Activated CD4-positive, alpha-beta T cell treated with anti-CD3 and anti-CD28 coated beads for 4 hours (primary cell): Measurements from ENCODE around the gene PHF11.

Experiments
- DNase-seq, 2 donors: peaks; one replicate each; pipeline ENCODE4 v3.0.0-alpha.2; 2020

PHF11 gene

GRCh38 chr13:49495783-49496762 lies at the start of gene PHF11:
TSS of gene PHF11 (plus strand) at chr13:49495953. CDS start at chr13:49496002, 49 bp downstream.
- peak; percentile 89 to 92 for DNase-seq

GRCh38 chr13:49446473-49446872 lies 49.3 kb upstream of the PHF11 start:
- DNase-seq: no peak

DNA sequence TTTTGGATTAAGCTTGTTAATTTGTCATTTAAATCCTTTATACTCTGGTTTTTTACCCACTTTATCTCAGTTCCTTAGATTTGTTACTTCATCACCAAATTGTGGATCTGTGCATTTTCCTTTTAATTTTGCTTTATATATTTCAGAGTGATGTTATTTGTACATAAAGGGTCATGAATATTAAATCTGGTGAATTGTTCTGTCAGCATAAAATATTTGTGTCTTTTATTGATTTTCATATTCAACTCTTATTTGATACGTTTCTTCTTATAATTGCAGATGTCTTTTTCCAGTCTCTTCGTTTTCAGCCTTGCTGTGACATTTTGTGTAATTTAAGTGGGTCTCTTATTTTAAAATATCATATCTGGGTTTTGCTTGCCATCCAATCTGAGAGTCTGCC lies 47.0 kb upstream of the PHF11 start:
- DNase-seq: no peak

DNA sequence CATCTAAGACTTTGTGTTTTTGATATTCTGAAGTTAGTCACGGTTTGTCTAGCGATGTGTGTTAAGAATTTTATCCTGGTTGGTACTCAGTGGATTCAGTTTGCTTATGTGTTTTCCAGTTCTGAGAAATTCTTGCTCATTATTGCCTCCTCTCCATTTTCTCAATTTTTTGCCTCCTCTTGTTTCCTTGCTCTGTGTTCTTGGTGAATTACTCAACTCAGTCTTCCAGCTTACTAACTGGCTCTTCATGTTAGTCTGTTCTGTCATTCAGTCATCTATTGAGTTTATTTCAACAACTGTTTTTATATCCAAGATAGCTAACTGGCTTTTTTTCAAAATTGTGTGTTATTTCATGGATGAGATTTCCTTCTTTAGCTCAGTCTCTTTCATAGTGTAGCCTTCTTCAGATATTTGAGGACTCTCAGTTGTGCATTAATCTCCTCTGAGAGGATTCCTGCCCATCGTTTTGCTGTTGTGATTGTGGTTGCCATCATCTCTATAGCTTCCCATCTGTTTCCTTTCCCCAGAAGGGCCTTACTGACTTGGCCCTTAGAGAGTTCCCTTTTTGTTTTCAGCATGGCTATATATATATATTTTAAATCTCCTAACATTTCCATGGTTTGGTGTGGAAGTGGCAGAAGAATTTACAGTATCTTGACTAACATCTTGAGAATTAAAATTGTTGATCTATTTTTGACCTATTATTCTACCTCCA lies 45.5 kb upstream of the PHF11 start:
- DNase-seq: no peak

- DNase-seq: no peak
Observed at GRCh38 chr13:49452725-49453457, 42.9 kb upstream of the PHF11 start.

GRCh38 chr13:49453465-49453864 lies 42.3 kb upstream of the PHF11 start:
- DNase-seq: no peak

DNA sequence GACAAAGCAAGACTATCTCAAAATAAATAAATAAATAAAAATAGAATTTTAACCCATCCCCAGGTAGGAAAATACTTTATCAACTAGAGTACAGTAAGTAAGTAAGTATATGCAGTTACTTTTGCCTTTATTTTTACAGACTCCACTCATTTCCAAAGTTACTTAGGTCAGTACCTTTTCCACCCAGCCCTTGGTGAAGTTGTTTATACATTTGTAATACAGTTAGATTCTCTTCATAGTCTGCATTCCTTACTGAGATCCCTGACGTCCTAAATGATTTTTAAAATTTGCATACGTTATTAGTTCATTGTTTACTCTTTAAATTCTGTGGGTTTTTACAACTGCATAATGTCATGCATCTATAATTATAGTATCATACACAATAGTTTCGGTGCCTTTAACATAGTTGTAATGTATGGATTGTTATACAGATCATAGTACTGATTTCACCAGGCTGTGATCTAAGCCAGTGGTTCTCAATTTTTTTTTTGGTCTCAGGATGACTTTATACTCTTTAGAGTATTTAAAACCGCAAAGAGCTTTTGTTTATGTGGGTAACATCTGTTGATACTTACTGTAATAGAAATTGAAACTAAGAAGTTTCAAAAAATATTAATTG lies 41.3 kb upstream of the PHF11 start:
- no peak for DNase-seq

GRCh38 chr13:49455007-49455398 lies 40.8 kb upstream of the PHF11 start:
- no peak for DNase-seq

DNA sequence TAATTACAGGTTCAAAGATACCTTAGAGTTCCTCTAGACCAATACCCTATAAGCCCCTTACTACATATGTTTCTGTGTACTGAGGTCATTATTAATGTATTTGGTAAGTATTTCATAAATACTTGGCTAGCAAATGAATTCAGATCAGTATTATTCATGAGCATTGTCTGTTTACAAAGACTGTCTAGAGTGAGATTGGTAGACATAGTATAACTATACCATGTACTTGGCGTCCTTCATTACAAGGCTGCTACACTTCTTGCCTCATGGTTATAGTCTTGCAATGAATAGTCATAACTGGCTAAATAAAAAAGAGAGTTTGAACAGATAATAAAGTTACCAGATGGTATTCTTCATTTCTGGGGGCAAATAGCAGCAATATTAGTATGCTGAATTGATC lies 39.6 kb upstream of the PHF11 start:
- DNase-seq: no peak

DNA sequence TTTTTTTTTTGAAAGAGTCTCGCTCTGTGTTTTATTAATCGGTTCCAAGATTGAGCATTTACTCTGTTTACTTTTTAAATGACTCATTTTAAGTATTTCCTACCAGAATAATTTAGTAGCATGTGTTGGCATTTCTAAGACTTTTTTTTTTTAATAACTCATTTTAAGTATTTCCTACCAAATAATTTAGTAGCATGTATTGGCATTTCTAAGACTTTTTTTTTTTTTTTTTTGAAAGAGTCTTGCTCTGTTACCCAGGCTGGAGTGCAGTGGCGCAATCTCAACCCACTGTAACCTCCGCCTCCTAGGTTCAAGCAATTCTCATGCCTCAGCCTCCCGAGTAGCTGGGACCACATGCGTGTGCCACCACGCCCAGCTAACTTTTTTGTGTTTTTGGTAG lies 38.5 kb upstream of the PHF11 start:
- DNase-seq: no peak

DNA sequence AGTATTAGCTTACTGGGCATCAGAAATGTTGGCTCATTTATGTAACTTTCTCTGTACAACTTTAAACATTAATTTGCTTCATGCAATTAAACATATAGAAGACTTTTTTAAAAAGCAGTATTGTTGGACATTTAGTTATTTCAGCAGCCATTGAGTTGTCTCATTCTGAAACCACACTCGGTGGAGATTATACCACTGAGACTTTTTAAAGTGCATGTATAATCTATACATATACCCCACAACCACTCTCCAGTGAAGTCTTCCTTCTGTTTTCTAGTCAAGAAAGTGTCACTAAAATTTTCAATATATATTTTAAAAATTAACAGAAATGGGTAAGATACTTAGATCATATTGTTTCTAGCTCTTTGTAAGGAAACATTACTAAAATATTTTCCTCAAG lies 36.2 kb upstream of the PHF11 start:
- DNase-seq: no peak

GRCh38 chr13:49464085-49464484 lies 31.7 kb upstream of the PHF11 start:
- DNase-seq: no peak

GRCh38 chr13:49464621-49465325 lies 31.0 kb upstream of the PHF11 start:
- no peak for DNase-seq

GRCh38 chr13:49466292-49466838 lies 29.4 kb upstream of the PHF11 start:
- DNase-seq: no peak

DNA sequence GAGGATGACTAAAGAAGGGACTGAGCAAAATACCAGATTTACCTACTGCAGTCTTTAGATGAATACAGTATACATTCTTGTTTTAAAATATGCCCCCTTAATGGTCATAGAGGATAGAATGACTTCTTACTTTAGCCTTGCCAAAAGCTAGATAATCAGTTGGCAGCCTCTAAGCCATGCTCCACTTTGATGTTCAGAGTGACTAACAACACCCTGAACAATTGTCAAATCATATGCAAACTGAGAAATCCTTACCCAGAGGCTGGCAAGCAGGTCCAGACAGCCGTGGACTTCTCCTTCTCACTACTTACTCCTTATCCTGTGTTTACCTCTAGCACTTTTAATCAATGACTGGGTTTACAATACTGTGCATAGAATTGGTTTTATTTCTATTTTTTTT lies 23.6 kb upstream of the PHF11 start:
- no peak for DNase-seq

DNA sequence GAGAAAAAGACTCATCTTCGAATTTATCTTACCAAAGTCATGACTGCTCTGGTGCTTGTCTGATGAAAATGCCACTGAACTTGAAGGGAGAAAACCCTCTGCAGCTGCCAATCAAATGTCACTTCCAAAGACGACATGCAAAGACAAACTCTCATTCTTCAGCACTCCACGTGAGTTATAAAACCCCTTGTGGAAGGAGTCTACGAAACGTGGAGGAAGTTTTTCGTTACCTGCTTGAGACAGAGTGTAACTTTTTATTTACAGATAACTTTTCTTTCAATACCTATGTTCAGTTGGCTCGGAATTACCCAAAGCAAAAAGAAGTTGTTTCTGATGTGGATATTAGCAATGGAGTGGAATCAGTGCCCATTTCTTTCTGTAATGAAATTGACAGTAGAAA lies 19.2 kb upstream of the PHF11 start:
- DNase-seq: no peak

GRCh38 chr13:49481788-49482187 lies 14.0 kb upstream of the PHF11 start:
- no peak for DNase-seq

DNA sequence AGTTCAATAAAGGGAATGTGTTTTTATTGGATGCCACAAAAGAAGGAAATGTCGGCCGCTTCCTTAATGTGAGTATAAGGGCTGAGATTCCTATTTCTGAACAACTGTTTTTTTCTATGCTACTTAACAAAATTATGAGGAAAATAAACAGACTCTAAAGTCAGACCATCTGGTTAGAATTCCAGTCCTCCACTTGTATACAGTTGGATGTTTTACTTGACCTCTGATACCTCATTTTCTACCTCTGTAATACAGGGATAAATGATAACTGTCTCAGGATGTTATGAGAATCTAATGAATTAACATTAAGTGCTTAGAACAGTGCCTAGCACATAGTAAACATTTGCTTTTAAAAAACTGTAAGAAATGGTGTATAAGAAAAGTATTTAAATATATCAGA lies 7.2 kb upstream of the PHF11 start:
- DNase-seq: no peak

GRCh38 chr13:49494645-49495044 lies 1.1 kb upstream of the PHF11 start:
- DNase-seq: no peak

GRCh38 chr13:49496837-49497236 lies 1.1 kb downstream of the PHF11 start:
- DNase-seq: peak; percentile 67 to 72

DNA sequence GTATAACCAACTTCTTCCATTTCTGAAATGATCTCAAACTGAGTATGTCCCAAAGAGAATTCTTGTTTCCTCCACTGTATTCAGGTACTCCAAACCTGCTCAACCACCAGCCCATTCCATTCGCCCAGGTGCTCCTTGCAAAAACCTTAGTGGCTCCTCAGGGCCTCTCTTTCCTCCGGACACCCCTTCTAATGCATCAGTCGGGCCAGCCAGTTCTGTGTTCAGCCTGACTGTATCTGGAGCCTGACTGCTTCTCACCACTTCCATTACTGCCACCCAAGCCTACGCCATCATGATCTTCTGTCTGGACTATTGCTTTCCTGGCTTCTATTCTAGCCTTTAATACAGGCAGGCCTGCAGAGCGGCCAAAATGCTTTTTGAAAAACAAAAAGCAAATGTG lies 1.5 kb downstream of the PHF11 start:
- no peak for DNase-seq

GRCh38 chr13:49498206-49498605 lies 2.5 kb downstream of the PHF11 start:
- no peak for DNase-seq
